Measurements from ENCODE around the gene TMEM259. TPM values are rescaled to one million over a fixed set of nuclear protein-coding genes. Genes with fewer than 3 reads are reported as not detected.

Gene TMEM259
- total RNA-seq, 1 donor from 2014 or later = 157 TPM

- DNase-seq (ENCODE audit: extremely low spot score, unreplicated experiment) = no peak
- Mint-ChIP-seq H3K9me3 (ENCODE audit: unreplicated experiment) (no peaks in the 10 kb centered on the region), H3K4me1 (ENCODE audit: unreplicated experiment) (no peaks in the 10 kb centered on the region), H3K36me3 (ENCODE audit: unreplicated experiment) (no peaks in the 10 kb centered on the region), H3K27me3 (ENCODE audit: unreplicated experiment) (no peaks in the 10 kb centered on the region), H3K27ac (ENCODE audit: unreplicated experiment) (no peak overlapping the region), H3K4me3 (ENCODE audit: unreplicated experiment) (no peak overlapping the region)
- no peak for TF ChIP-seq CTCF (IDR thresholded peaks at IDR 0.05)
These were observed 26.1 kb upstream of the TMEM259 start for GRCh38 chr19:1046836-1047695.

GRCh38 chr19:1046117-1046626, 25.2 kb upstream of the TMEM259 start:
- no peaks in the 10 kb centered on the region for H3K9me3 Mint-ChIP-seq (ENCODE audit: unreplicated experiment)
- H3K36me3 Mint-ChIP-seq (ENCODE audit: unreplicated experiment) = no peaks in the 10 kb centered on the region
- H3K27me3 Mint-ChIP-seq (ENCODE audit: unreplicated experiment) = no peaks in the 10 kb centered on the region
- DNase-seq (ENCODE audit: extremely low spot score, unreplicated experiment) = no peak
- peaks cover 4% of the 10 kb centered on the region for H3K4me1 Mint-ChIP-seq (ENCODE audit: unreplicated experiment)
- TF ChIP-seq CTCF (IDR thresholded peaks at IDR 0.05) = no peak
- no peak overlapping the region for H3K27ac Mint-ChIP-seq (ENCODE audit: unreplicated experiment)
- H3K4me3 Mint-ChIP-seq (ENCODE audit: unreplicated experiment) = no peak overlapping the region

- no peak overlapping the region for H3K27ac Mint-ChIP-seq (ENCODE audit: unreplicated experiment)
- H3K4me3 Mint-ChIP-seq (ENCODE audit: unreplicated experiment) = no peak overlapping the region
- DNase-seq (ENCODE audit: extremely low spot score, unreplicated experiment) = no peak
- H3K4me1 Mint-ChIP-seq (ENCODE audit: unreplicated experiment) = peaks cover 14% of the 10 kb centered on the region
- H3K27me3 Mint-ChIP-seq (ENCODE audit: unreplicated experiment) = no peaks in the 10 kb centered on the region
- TF ChIP-seq CTCF (IDR thresholded peaks at IDR 0.05) = no peak
- H3K36me3 Mint-ChIP-seq (ENCODE audit: unreplicated experiment) = no peaks in the 10 kb centered on the region
- H3K9me3 Mint-ChIP-seq (ENCODE audit: unreplicated experiment) = no peaks in the 10 kb centered on the region
These were observed 24.3 kb upstream of the TMEM259 start for GRCh38 chr19:1045247-1045603.

GRCh38 chr19:1042689-1043511, 22.0 kb upstream of the TMEM259 start:
- Mint-ChIP-seq H3K4me1 (ENCODE audit: unreplicated experiment) (peaks cover 36% of the 10 kb centered on the region), H3K36me3 (ENCODE audit: unreplicated experiment) (peaks cover under 1% of the 10 kb centered on the region), H3K27ac (ENCODE audit: unreplicated experiment) (no peak overlapping the region), H3K9me3 (ENCODE audit: unreplicated experiment) (no peaks in the 10 kb centered on the region), H3K4me3 (ENCODE audit: unreplicated experiment) (no peak overlapping the region), H3K27me3 (ENCODE audit: unreplicated experiment) (no peaks in the 10 kb centered on the region)
- no peak for DNase-seq (ENCODE audit: extremely low spot score, unreplicated experiment)
- no peak for TF ChIP-seq CTCF (IDR thresholded peaks at IDR 0.05)
